ENCODE measurements around the gene SEC11A. TPM values are rescaled to one million over a fixed set of nuclear protein-coding genes. Genes with fewer than 3 reads are reported as not detected.

SEC11A gene
- total RNA-seq, 1 donor from 2014 or later, result 185 TPM

DNA sequence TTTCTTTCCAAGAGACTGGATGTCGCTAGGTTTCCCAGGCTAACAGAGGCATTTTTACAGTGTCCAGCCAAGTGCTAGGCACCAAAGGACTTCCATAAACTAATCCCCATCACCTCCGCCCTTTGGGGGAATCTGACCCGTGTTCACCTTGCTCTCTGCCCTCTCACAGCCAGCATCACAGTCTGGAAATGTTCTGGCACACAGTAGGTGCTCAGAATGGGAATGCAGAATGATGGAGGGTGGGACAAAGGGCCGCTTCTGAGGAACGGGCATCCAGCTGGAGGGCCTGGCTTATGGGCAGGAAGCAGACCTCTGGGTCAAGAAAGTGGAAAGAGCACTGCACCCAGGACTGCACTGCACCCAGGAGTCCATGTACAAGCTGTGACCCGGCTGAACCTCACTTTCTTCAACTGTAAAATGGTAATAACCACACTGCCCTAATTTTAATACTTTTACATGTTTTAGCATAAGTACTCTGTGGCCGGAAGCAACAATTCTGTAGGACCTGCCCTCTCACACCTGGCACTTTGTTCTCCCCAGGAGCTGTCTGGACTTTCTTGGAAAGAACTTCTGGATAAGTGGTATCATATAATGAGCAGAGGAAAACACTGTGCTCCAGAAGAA lies 57.0 kb downstream of the SEC11A start:
- peaks cover 16% of the 10 kb centered on the region for H3K4me1 Mint-ChIP-seq (ENCODE audit: unreplicated experiment)
- peak overlapping the region; percentile 73 for H3K27ac Mint-ChIP-seq
- peak overlapping the region; percentile 83 for H3K4me3 Mint-ChIP-seq
- no peaks in the 10 kb centered on the region for H3K9me3 Mint-ChIP-seq
- TF ChIP-seq, protein P1, sequence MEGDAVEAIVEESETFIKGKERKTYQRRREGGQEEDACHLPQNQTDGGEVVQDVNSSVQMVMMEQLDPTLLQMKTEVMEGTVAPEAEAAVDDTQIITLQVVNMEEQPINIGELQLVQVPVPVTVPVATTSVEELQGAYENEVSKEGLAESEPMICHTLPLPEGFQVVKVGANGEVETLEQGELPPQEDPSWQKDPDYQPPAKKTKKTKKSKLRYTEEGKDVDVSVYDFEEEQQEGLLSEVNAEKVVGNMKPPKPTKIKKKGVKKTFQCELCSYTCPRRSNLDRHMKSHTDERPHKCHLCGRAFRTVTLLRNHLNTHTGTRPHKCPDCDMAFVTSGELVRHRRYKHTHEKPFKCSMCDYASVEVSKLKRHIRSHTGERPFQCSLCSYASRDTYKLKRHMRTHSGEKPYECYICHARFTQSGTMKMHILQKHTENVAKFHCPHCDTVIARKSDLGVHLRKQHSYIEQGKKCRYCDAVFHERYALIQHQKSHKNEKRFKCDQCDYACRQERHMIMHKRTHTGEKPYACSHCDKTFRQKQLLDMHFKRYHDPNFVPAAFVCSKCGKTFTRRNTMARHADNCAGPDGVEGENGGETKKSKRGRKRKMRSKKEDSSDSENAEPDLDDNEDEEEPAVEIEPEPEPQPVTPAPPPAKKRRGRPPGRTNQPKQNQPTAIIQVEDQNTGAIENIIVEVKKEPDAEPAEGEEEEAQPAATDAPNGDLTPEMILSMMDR (conservative IDR thresholded peaks at IDR 0.05), result no peak
- DNase-seq (ENCODE audit: extremely low spot score, unreplicated experiment), result no peak
- peaks cover 5% of the 10 kb centered on the region for H3K27me3 Mint-ChIP-seq
- no peaks in the 10 kb centered on the region for H3K36me3 Mint-ChIP-seq

GRCh38 chr15:84658080-84658787 lies 57.7 kb downstream of the SEC11A start, which contains the start of gene NMB:
Gene NMB (minus strand): TSS chr15:84658199. CDS start chr15:84658152, 47 bp downstream.
- H3K4me1 Mint-ChIP-seq (ENCODE audit: unreplicated experiment), result peaks cover 16% of the 10 kb centered on the region
- DNase-seq (ENCODE audit: extremely low spot score, unreplicated experiment), result peak; percentile 86
- H3K36me3 Mint-ChIP-seq, result no peaks in the 10 kb centered on the region
- peaks cover 5% of the 10 kb centered on the region for H3K27me3 Mint-ChIP-seq
- no peaks in the 10 kb centered on the region for H3K9me3 Mint-ChIP-seq
- peak within 1 kb of the TSS; percentile 73 for H3K27ac Mint-ChIP-seq
- peak within 1 kb of the TSS; percentile 85 for H3K4me3 Mint-ChIP-seq
- TF ChIP-seq, protein P1 (conservative IDR thresholded peaks at IDR 0.05), result peak; percentile 78

- TF ChIP-seq, protein P1 (conservative IDR thresholded peaks at IDR 0.05), result no peak
- no peaks in the 10 kb centered on the region for H3K9me3 Mint-ChIP-seq
- H3K4me1 Mint-ChIP-seq (ENCODE audit: unreplicated experiment), result peaks cover 16% of the 10 kb centered on the region
- DNase-seq (ENCODE audit: extremely low spot score, unreplicated experiment), result no peak
- peak overlapping the region; percentile 50 for H3K27ac Mint-ChIP-seq
- peak overlapping the region; percentile 85 for H3K4me3 Mint-ChIP-seq
- no peaks in the 10 kb centered on the region for H3K36me3 Mint-ChIP-seq
- peaks cover 5% of the 10 kb centered on the region for H3K27me3 Mint-ChIP-seq
Observed at GRCh38 chr15:84657748-84658079, 58.2 kb downstream of the SEC11A start.

DNA sequence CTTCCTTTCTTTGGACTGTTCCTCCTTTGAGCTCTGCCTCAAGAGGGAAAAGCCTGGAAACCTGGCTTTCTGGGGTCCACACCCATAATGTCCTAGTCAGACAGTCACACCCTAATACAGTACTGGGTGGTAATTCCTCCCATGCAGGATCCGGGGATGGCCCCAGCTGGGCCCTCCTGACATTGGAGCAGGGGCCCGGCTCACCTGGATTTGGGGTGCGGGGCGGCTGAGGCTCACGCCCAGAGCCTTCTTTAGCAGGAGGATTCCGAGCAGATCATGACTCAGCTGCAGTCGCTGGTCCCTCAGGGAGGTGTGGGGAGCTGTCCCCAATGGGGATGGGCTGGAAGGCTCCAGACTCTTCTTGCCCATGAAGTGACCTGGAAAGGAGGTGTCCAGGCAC lies 59.0 kb downstream of the SEC11A start:
- Mint-ChIP-seq H3K4me3 (peak overlapping the region; percentile 85), H3K4me1 (ENCODE audit: unreplicated experiment) (peaks cover 21% of the 10 kb centered on the region), H3K27ac (no peak overlapping the region), H3K36me3 (peaks cover 5% of the 10 kb centered on the region), H3K27me3 (peaks cover 5% of the 10 kb centered on the region), H3K9me3 (no peaks in the 10 kb centered on the region)
- DNase-seq (ENCODE audit: extremely low spot score, unreplicated experiment), result no peak
- TF ChIP-seq, protein P1 (conservative IDR thresholded peaks at IDR 0.05), result no peak

GRCh38 chr15:84654689-84655453 lies 61.1 kb downstream of the SEC11A start:
- DNase-seq (ENCODE audit: extremely low spot score, unreplicated experiment), result no peak
- Mint-ChIP-seq H3K27ac (peak overlapping the region; percentile 93), H3K9me3 (no peaks in the 10 kb centered on the region)

More at GRCh38 chr15:84654689-84655453, 61.1 kb downstream of the SEC11A start:
- H3K4me3 Mint-ChIP-seq, result peak overlapping the region; percentile 97
- TF ChIP-seq, protein P1 (conservative IDR thresholded peaks at IDR 0.05), result peak; percentile 74
- peaks cover 10% of the 10 kb centered on the region for H3K36me3 Mint-ChIP-seq
- H3K4me1 Mint-ChIP-seq (ENCODE audit: unreplicated experiment), result peaks cover 22% of the 10 kb centered on the region
- peaks cover 5% of the 10 kb centered on the region for H3K27me3 Mint-ChIP-seq

Data from type B pancreatic cell (in vitro differentiated cells).